Dendritic cell treated with granulocyte-macrophage colony-stimulating factor and Interleukin-4, amounts not matched to agents 40 ng/mL and 50 ng/mL, for 4 days (primary cell): ENCODE measurements around the gene SCYL2.
"Not testable (repeated sequence)": the region's sequence is repeated elsewhere in the genome, so short reads cannot be mapped to it uniquely, and the experiment has no call there.

Experiments
- H3K27ac Mint-ChIP-seq: one replicate; pipeline ENCODE4 v1.8.0; 2022; ENCODE audit warnings: mild to moderate bottlenecking, mixed read lengths
- H3K27me3 Mint-ChIP-seq: one replicate; pipeline ENCODE4 v1.8.0; 2022; ENCODE audit warnings: mild to moderate bottlenecking, mixed read lengths
- H3K36me3 Mint-ChIP-seq: one replicate; pipeline ENCODE4 v1.8.0; 2022; ENCODE audit warnings: low read depth, mixed read lengths
- H3K4me1 Mint-ChIP-seq: one replicate; pipeline ENCODE4 v1.8.0; 2022; ENCODE audit warnings: low read depth, mixed read lengths
- H3K4me3 Mint-ChIP-seq: one replicate; pipeline ENCODE4 v1.8.0; 2022; ENCODE audit warnings: mild to moderate bottlenecking, moderate library complexity, mixed read lengths
- H3K9me3 Mint-ChIP-seq: one replicate; pipeline ENCODE4 v1.8.0; 2022; ENCODE audit warnings: mixed read lengths
- intact Hi-C: fragments of 100-400 bp; cut with micrococcal nuclease; formaldehyde crosslinking; loops from one replicate; pipeline ENCODE4 v1.15.0; 2022

Gene SCYL2, protein sequence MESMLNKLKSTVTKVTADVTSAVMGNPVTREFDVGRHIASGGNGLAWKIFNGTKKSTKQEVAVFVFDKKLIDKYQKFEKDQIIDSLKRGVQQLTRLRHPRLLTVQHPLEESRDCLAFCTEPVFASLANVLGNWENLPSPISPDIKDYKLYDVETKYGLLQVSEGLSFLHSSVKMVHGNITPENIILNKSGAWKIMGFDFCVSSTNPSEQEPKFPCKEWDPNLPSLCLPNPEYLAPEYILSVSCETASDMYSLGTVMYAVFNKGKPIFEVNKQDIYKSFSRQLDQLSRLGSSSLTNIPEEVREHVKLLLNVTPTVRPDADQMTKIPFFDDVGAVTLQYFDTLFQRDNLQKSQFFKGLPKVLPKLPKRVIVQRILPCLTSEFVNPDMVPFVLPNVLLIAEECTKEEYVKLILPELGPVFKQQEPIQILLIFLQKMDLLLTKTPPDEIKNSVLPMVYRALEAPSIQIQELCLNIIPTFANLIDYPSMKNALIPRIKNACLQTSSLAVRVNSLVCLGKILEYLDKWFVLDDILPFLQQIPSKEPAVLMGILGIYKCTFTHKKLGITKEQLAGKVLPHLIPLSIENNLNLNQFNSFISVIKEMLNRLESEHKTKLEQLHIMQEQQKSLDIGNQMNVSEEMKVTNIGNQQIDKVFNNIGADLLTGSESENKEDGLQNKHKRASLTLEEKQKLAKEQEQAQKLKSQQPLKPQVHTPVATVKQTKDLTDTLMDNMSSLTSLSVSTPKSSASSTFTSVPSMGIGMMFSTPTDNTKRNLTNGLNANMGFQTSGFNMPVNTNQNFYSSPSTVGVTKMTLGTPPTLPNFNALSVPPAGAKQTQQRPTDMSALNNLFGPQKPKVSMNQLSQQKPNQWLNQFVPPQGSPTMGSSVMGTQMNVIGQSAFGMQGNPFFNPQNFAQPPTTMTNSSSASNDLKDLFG

GRCh38 chr12:100266835-100267602 lies at the start of gene SCYL2, which contains the start of gene DEPDC4:
Gene SCYL2 (plus strand): TSS chr12:100267177. CDS start chr12:100282971, 15,794 bp downstream.
Gene DEPDC4 (minus strand): TSS chr12:100267079. CDS start chr12:100267076, 3 bp downstream.
- intact Hi-C loops: loop anchor here (2.0 to 5.0 kb wide), 3 partner anchors 66 to 305 kb away; partner anchors contain the start of genes ACTR6, BLTP3B and GAS2L3
- peaks cover 25% of the 10 kb centered on the region for H3K4me1 Mint-ChIP-seq

DNA sequence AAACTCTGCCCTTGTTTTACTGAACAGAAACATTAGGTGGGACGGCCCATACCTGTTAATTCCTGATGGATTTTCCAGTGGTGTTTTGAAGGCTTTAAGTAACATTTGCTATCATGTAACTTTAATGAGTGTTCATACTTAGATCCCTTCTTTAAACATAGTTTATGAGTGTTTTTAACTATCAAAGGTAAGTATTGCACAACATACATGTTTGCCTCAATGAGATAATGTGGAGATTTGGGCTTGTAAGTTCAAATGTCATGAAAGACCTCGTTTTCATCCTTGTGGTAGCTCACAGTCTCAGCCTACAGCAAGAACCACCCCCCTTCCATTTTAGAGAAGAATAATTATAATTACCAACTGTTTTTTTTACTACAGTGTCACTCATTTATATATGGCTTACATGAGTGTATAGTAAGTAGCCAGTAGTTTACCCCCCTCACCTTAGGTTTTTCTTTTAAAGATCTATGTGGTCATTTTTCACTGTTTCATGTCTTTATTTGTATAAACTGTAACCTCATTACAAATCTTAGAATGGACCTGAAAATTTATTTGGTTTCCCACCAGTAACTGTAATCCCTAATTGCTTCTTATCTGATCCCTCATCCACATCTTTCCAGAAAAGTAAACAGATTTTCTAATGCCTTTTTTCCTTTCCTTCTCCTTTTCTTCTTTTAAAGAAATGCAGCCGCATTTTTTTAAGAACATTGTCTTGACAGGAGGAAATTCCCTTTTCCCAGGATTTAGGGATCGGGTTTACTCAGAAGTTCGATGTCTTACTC lies 47.5 kb upstream of the SCYL2 start:
- H3K27me3 Mint-ChIP-seq: no peaks in the 10 kb centered on the region
- H3K27ac Mint-ChIP-seq: no peak overlapping the region
- no peaks in the 10 kb centered on the region for H3K9me3 Mint-ChIP-seq
- peaks cover 9% of the 10 kb centered on the region for H3K4me1 Mint-ChIP-seq
- no peak overlapping the region for H3K4me3 Mint-ChIP-seq
- H3K36me3 Mint-ChIP-seq: peaks cover 64% of the 10 kb centered on the region
- intact Hi-C loops: no loop called here

More at GRCh38 chr12:100266835-100267602, at the start of gene SCYL2, which contains the start of gene DEPDC4:
- H3K27ac Mint-ChIP-seq: peak within 1 kb of the TSS; percentile 96
- H3K36me3 Mint-ChIP-seq: peaks cover 14% of the 10 kb centered on the region
- H3K27me3 Mint-ChIP-seq: no peaks in the 10 kb centered on the region
- H3K9me3 Mint-ChIP-seq: no peaks in the 10 kb centered on the region
- H3K4me3 Mint-ChIP-seq: peak within 1 kb of the TSS; percentile 99

- intact Hi-C loops: no loop called here
- no peak overlapping the region for H3K27ac Mint-ChIP-seq
- no peak overlapping the region for H3K4me3 Mint-ChIP-seq
- no peaks in the 10 kb centered on the region for H3K4me1 Mint-ChIP-seq
- no peaks in the 10 kb centered on the region for H3K27me3 Mint-ChIP-seq
- H3K9me3 Mint-ChIP-seq: no peaks in the 10 kb centered on the region
- H3K36me3 Mint-ChIP-seq: peaks cover 70% of the 10 kb centered on the region
Observed at GRCh38 chr12:100221523-100221922, 45.5 kb upstream of the SCYL2 start.

- H3K4me1 Mint-ChIP-seq, H3K9me3 Mint-ChIP-seq, H3K4me3 Mint-ChIP-seq, H3K27ac Mint-ChIP-seq, H3K27me3 Mint-ChIP-seq, intact Hi-C loops: not testable (repeated sequence)
- peaks cover 65% of the 10 kb centered on the region for H3K36me3 Mint-ChIP-seq
Observed at GRCh38 chr12:100222173-100222572, 44.8 kb upstream of the SCYL2 start.

DNA sequence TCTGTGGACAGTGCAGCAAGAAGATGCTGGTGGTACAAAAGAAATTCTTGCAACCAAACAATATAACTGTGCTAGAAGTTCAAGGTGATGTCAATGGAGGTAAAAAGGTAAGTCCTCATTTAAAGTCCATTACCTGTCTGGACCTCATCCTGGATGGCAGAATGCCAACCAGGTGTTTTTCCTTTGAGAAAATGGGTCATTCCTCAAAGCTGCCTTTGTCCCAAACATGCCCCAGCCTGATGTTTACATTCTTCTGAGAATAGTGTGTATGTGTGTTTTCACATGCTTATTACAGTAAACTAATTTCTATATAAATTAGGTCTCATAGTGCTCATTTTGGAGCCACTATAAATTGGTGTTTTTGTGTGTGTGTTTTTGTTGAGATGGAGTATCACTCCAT lies 41.5 kb upstream of the SCYL2 start:
- no peaks in the 10 kb centered on the region for H3K9me3 Mint-ChIP-seq
- intact Hi-C loops: no loop called here
- H3K27me3 Mint-ChIP-seq: no peaks in the 10 kb centered on the region
- H3K4me3 Mint-ChIP-seq: no peak overlapping the region
- no peak overlapping the region for H3K27ac Mint-ChIP-seq
- peaks cover 5% of the 10 kb centered on the region for H3K4me1 Mint-ChIP-seq
- H3K36me3 Mint-ChIP-seq: peaks cover 45% of the 10 kb centered on the region

DNA sequence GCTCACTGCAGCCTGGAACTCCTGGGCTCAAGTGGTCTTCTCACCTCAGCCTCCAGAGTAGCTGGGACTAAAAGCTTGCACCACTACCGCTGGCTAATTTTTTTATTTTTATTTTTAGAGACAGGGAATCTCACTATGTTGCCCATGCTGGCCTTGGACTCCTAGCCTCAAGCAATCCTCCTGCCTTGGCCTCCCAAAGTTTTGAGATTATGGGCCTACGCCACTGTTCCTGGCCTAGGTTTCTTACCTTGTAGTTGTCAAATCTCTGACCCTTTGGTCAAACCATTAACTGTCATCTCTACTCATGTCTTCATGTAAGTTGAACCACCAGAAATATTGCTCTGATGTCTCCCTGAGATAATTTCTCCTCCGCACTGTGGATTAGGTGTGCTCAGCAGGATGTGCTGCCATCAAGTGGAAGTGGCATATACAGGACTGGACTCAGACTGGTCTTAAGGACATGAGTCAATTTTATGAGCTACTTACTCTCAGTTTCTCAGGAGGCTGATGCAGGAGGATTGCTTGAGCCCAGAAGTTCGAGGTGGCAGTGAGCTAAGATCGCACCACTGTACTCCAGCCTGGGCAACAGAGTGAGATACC lies 37.8 kb upstream of the SCYL2 start:
- no peaks in the 10 kb centered on the region for H3K27me3 Mint-ChIP-seq
- intact Hi-C loops: no loop called here
- peaks cover 5% of the 10 kb centered on the region for H3K4me1 Mint-ChIP-seq
- H3K36me3 Mint-ChIP-seq: peaks cover 15% of the 10 kb centered on the region
- H3K9me3 Mint-ChIP-seq: no peaks in the 10 kb centered on the region
- no peak overlapping the region for H3K27ac Mint-ChIP-seq
- H3K4me3 Mint-ChIP-seq: no peak overlapping the region

GRCh38 chr12:100229876-100230275 lies 37.1 kb upstream of the SCYL2 start:
- Mint-ChIP-seq H3K4me1 (peaks cover 5% of the 10 kb centered on the region), H3K36me3 (peaks cover 8% of the 10 kb centered on the region), H3K27ac (no peak overlapping the region), H3K9me3 (no peaks in the 10 kb centered on the region), H3K4me3 (no peak overlapping the region), H3K27me3 (no peaks in the 10 kb centered on the region)
- intact Hi-C loops: loop anchor here (5.0 to 10.0 kb wide), 3 partner anchors 95 to 507 kb away; no protein-coding TSS in a partner anchor

DNA sequence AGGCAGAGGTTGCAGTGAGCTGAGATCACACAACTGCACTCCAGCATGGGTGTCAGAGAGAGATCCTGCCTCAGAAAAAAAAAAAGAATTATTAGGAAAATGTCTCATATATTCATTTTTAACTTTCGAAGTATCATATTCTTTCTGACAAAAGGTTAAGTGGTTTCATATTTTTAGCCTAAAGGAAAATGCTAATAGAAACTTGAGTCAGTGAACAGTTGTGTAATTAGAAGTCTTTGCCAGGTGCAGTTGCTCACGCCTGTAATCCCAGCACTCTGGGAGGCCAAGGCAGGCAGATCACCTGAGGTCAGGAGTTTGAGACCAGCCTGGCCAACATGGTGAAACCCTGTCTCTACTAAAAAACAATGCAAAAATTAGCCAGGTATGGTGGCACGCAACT lies 35.1 kb upstream of the SCYL2 start:
- H3K9me3 Mint-ChIP-seq, H3K4me3 Mint-ChIP-seq, H3K27me3 Mint-ChIP-seq, H3K4me1 Mint-ChIP-seq, H3K27ac Mint-ChIP-seq, H3K36me3 Mint-ChIP-seq: not testable (repeated sequence)
- intact Hi-C loops: loop anchor here (5.0 to 10.0 kb wide), 3 partner anchors 93 to 505 kb away; no protein-coding TSS in a partner anchor

- no peaks in the 10 kb centered on the region for H3K9me3 Mint-ChIP-seq
- H3K27me3 Mint-ChIP-seq: no peaks in the 10 kb centered on the region
- H3K36me3 Mint-ChIP-seq: no peaks in the 10 kb centered on the region
- H3K4me1 Mint-ChIP-seq: peaks cover 5% of the 10 kb centered on the region
- intact Hi-C loops: loop anchor here (2.0 to 10.0 kb wide), 4 partner anchors 91 to 503 kb away; no protein-coding TSS in a partner anchor
- no peak overlapping the region for H3K4me3 Mint-ChIP-seq
- no peak overlapping the region for H3K27ac Mint-ChIP-seq
Observed at GRCh38 chr12:100234166-100234565, 32.8 kb upstream of the SCYL2 start.

DNA sequence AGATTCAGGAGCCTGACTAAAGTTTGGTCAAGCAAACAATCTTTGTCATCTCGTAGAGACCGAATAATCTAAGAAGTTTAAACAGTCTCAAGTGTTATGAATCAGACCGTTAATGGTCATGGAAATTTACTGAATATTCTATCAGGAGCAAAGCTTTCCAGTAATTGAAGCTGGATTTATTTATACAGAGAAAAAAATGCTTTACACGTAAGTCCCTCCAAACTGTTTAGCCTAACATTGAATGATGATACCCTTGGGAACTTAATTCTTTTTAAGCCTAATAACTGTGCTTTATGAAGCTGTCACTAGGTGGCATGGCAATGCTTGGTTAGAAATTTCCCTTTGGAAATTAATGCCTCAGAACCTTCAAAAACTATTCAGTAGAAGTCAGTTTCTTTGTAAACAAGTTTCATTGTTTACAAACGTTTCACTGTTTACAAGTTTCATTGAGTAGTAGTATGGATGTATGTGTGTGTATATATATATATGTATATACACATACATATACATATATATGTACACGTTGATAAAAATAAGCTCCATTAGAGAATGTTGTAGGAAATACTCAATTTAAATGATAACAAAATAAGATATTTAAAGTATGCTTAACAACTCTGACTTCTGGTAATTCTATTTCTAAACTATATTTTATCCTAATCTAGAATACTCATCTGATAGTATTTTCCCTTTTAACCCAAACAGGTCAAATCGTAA lies 32.2 kb upstream of the SCYL2 start:
- H3K9me3 Mint-ChIP-seq: no peaks in the 10 kb centered on the region
- no peak overlapping the region for H3K27ac Mint-ChIP-seq
- H3K4me3 Mint-ChIP-seq: no peak overlapping the region
- H3K36me3 Mint-ChIP-seq: no peaks in the 10 kb centered on the region
- H3K27me3 Mint-ChIP-seq: no peaks in the 10 kb centered on the region
- peaks cover 5% of the 10 kb centered on the region for H3K4me1 Mint-ChIP-seq
- intact Hi-C loops: loop anchor here (2.0 to 10.0 kb wide), 4 partner anchors 90 to 503 kb away; no protein-coding TSS in a partner anchor

DNA sequence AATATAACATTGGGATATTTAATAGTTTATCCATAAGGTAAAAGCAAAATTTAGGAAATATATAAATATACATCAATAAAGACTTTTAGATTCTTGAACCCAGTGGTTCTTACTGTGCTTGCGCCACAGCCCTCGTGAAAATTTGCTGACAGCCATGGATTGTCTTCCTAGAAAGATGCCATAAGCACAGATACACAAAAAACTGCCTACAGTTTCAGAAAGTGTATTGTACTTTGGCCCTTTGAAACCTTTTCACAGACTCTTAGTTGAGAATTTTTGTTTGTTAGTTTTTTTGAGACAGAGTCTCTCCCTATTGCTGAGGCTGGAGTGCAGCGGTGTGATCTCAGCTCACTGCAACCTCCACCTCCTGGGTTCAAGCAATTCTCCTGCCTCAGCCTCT lies 28.2 kb upstream of the SCYL2 start:
- H3K27ac Mint-ChIP-seq: no peak overlapping the region
- intact Hi-C loops: loop anchor here (10.0 kb wide), 2 partner anchors 86 to 436 kb away; no protein-coding TSS in a partner anchor

DNA sequence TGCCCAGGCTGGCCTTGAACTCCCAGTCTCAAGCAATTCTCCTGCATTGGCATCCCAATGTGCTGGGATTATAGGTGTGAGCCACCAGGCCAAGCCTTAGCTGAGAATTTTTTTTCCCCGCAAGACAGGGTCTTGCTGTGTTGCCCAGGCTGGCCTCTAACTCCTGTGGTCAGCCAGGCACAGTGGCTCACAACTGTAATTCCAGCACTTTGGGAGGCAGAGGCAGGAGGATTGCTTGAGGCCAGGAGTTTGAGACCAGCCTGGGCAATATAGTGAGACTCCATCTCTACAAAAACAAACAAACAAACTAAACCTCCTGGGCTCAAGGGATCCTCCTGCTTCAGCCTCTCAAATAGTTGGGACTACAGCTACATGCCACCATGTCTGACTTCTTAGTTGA lies 27.4 kb upstream of the SCYL2 start:
- Mint-ChIP-seq H3K4me1 (no peaks in the 10 kb centered on the region), H3K27ac (no peak overlapping the region), H3K9me3 (no peaks in the 10 kb centered on the region), H3K4me3 (no peak overlapping the region), H3K36me3 (no peaks in the 10 kb centered on the region), H3K27me3 (no peaks in the 10 kb centered on the region)
- intact Hi-C loops: loop anchor here (10.0 kb wide), 2 partner anchors 85 to 435 kb away; no protein-coding TSS in a partner anchor

More for the DNA sequence above, 28.2 kb upstream of the SCYL2 start:
- Mint-ChIP-seq H3K4me3 (no peak overlapping the region), H3K9me3 (no peaks in the 10 kb centered on the region), H3K4me1 (no peaks in the 10 kb centered on the region), H3K27me3 (no peaks in the 10 kb centered on the region), H3K36me3 (no peaks in the 10 kb centered on the region)
